Ascending aorta (tissue), 2 donors: ENCODE data around the gene TSPAN11. TPM values are rescaled to one million over a fixed set of nuclear protein-coding genes. Genes with fewer than 3 reads are reported as not detected.

Source experiments
- DNase-seq, 2 donors: peaks; one replicate each; pipeline ENCODE4 v3.0.0-alpha.2; 2019; ENCODE audit warnings: low spot score in 2 of 2
- H3K27ac ChIP-seq, 2 donors: fragments of 200-600 bp; sonication (generic); one replicate each; pipeline ENCODE4 v1.5.1; 2016 to 2017; ENCODE audit warnings: mild to moderate bottlenecking in 1 of 2
- H3K27me3 ChIP-seq: fragments of 200-600 bp; sonication (generic); one replicate; pipeline ENCODE4 v1.5.1; 2017
- H3K36me3 ChIP-seq, 2 donors: fragments of 200-600 bp; sonication (generic); one replicate each; pipeline ENCODE4 v1.5.1; 2016
- H3K4me1 ChIP-seq, 2 donors: fragments of 200-600 bp; sonication (generic); one replicate each; pipeline ENCODE4 v1.5.1; 2016 to 2017; ENCODE audit warnings: mild to moderate bottlenecking in 1 of 2
- H3K4me3 ChIP-seq, 2 donors: fragments of 200-600 bp; sonication (generic); one replicate each; pipeline ENCODE4 v1.5.1; 2016 to 2017; ENCODE audit warnings: mild to moderate bottlenecking in 1 of 2
- H3K9me3 ChIP-seq, 2 donors: fragments of 200-600 bp; sonication (generic); one replicate each; pipeline ENCODE4 v1.5.1; 2016
- CTCF ChIP-seq, 3 experiments: fragments of 200-600 bp in 2 of 3; fragments of 450-650 bp in 1 of 3; sonication (generic) in 2 of 3; IDR thresholded peaks; one replicate each; pipeline ENCODE4 v1.5.1; 2016 to 2019; ENCODE audit warnings: antibody characterized with exemption in 3 of 3, mild to moderate bottlenecking in 1 of 3, moderate library complexity in 1 of 3
- intact Hi-C: fragments of 100-400 bp; cut with DNase I; formaldehyde crosslinking; loops from one replicate; pipeline ENCODE4 v1.15.1; 2023
- total RNA-seq: library from RNA; depleted of rRNA; stranded (reverse); fragments of >200 nt; gene quantifications from one replicate; pipeline ENCODE4 v1.1.0, GENCODE V29; 2016

The TSPAN11 gene
- total RNA-seq, 1 donor from 2014 or later, result 5.2 TPM

- Histone ChIP-seq H3K9me3 (no peaks in the 10 kb centered on the region), H3K27me3 (no peaks in the 10 kb centered on the region), H3K27ac (no peak overlapping the region), H3K4me3 (no peak overlapping the region), H3K4me1 (no peaks in the 10 kb centered on the region), H3K36me3 (no peaks in the 10 kb centered on the region)
- DNase-seq, result no peak
- intact Hi-C loops, result no loop called here
- TF ChIP-seq CTCF (IDR thresholded peaks at IDR 0.05), result no peak
Observed at GRCh38 chr12:30972035-30972434, 45.5 kb downstream of the TSPAN11 start.

- Histone ChIP-seq H3K36me3 (no peaks in the 10 kb centered on the region), H3K27me3 (no peaks in the 10 kb centered on the region), H3K4me3 (no peak overlapping the region), H3K9me3 (no peaks in the 10 kb centered on the region), H3K27ac (no peak overlapping the region), H3K4me1 (no peaks in the 10 kb centered on the region)
- no peak for DNase-seq
- no peak for TF ChIP-seq CTCF (IDR thresholded peaks at IDR 0.05)
- intact Hi-C loops, result no loop called here
Observed at GRCh38 chr12:30973175-30973574, 46.6 kb downstream of the TSPAN11 start.

- no peak overlapping the region for H3K27ac ChIP-seq
- no peak for TF ChIP-seq CTCF (IDR thresholded peaks at IDR 0.05)
- no peaks in the 10 kb centered on the region for H3K27me3 ChIP-seq
- H3K9me3 ChIP-seq, result no peaks in the 10 kb centered on the region
- H3K4me1 ChIP-seq, result no peaks in the 10 kb centered on the region
- H3K36me3 ChIP-seq, result no peaks in the 10 kb centered on the region
- no peak for DNase-seq
- no peak overlapping the region for H3K4me3 ChIP-seq
- intact Hi-C loops, result no loop called here
Observed at GRCh38 chr12:30973830-30974229, 47.3 kb downstream of the TSPAN11 start.

- intact Hi-C loops, result no loop called here
- H3K4me1 ChIP-seq, result no peaks in the 10 kb centered on the region
- DNase-seq, result no peak
Observed at GRCh38 chr12:30974746-30975500, 48.4 kb downstream of the TSPAN11 start.

GRCh38 chr12:30975581-30975980 is 49.0 kb downstream of the TSPAN11 start:
- Histone ChIP-seq H3K36me3 (no peaks in the 10 kb centered on the region), H3K27ac (no peak overlapping the region), H3K9me3 (no peaks in the 10 kb centered on the region), H3K27me3 (no peaks in the 10 kb centered on the region), H3K4me3 (no peak overlapping the region), H3K4me1 (no peaks in the 10 kb centered on the region)
- intact Hi-C loops, result no loop called here
- no peak for DNase-seq
- TF ChIP-seq CTCF (IDR thresholded peaks at IDR 0.05), result no peak

More at GRCh38 chr12:30974746-30975500, 48.4 kb downstream of the TSPAN11 start:
- Histone ChIP-seq H3K9me3 (no peaks in the 10 kb centered on the region), H3K36me3 (no peaks in the 10 kb centered on the region), H3K27me3 (no peaks in the 10 kb centered on the region), H3K4me3 (no peak overlapping the region), H3K27ac (no peak overlapping the region)
- TF ChIP-seq CTCF (IDR thresholded peaks at IDR 0.05), result no peak
